ENCODE results near the gene LRRTM1.

Gene LRRTM1, protein sequence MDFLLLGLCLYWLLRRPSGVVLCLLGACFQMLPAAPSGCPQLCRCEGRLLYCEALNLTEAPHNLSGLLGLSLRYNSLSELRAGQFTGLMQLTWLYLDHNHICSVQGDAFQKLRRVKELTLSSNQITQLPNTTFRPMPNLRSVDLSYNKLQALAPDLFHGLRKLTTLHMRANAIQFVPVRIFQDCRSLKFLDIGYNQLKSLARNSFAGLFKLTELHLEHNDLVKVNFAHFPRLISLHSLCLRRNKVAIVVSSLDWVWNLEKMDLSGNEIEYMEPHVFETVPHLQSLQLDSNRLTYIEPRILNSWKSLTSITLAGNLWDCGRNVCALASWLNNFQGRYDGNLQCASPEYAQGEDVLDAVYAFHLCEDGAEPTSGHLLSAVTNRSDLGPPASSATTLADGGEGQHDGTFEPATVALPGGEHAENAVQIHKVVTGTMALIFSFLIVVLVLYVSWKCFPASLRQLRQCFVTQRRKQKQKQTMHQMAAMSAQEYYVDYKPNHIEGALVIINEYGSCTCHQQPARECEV

DNA sequence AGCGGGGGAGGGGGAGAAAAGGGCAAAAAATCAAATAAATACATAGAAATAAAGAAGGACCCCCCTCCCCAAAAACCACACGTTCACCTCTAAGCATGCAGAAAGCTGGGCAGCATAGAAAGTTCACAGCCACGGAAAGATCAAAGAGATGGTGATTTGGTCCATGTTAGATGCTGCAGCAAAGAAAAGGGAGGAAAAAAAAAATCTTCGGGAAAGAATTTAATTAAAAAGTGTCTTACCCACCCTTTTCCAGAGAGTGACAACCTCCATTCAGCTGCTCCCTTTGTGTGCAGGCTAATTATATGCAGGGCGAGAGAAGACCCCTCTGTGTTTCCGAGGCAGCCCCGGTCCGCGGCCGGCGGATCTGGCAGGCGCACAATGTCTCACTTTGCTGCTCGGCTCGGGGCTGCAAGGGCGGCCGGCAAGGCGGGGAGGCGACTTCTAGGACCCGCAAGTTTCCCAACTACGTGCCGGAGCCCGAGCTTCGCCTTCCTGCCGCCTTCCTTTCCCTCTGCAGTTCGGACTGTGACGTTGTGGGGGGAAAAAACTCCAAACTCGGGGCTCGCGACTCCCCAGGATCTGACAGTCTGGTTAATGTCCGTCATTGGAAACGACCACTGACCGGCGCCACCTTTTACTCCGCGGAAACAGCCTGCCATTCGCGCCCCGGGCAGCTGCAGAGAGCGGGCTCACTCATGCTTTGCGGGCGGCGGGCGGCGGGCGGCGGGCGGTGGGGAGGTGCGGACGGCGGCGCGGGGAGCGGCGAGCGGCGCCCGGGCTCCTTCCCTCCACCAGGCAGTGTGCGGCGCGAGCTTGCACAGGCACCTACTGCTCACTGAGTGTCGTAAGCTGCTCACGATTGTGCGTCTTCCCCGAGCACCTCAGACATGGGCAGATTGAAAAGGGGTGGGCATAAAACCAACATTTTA lies at the start of gene LRRTM1:
Gene LRRTM1 (minus strand): TSS at position 844 of the 929 bp plus-strand sequence. CDS start 933 bp downstream, outside the sequence.
- Histone ChIP-seq H3K27ac (ENCODE audit: low read length) (no peak within 1 kb of the TSS), H3K79me2 (ENCODE audit: insufficient read depth, low read length) (no peaks in the 10 kb centered on the region), H3K4me1 (ENCODE audit: insufficient read depth, low read length) (no peaks in the 10 kb centered on the region), H3K27me3 (ENCODE audit: insufficient read depth, low read length, poor library complexity) (no peaks in the 10 kb centered on the region), H3K9me3 (ENCODE audit: insufficient read depth, low read length, severe bottlenecking) (peaks cover 10% of the 10 kb centered on the region), H3K9ac (ENCODE audit: low read depth, low read length) (no peak within 1 kb of the TSS), H3K4me2 (ENCODE audit: insufficient read depth, low read length) (no peak within 1 kb of the TSS), H3K4me3 (ENCODE audit: low read depth in 1 of 2, low read length in 2 of 2) (no peak within 1 kb of the TSS), H4K20me1 (ENCODE audit: insufficient read depth, low read length) (no peaks in the 10 kb centered on the region), H2AFZ (ENCODE audit: low read depth, low read length) (no peak within 1 kb of the TSS), H3K36me3 (ENCODE audit: insufficient read depth, low read length) (no peaks in the 10 kb centered on the region)
- ATAC-seq (ENCODE audit: insufficient read depth, low read depth) (no peak), DNase-seq (no peak)
- TF ChIP-seq CTCF (IDR thresholded peaks at IDR 0.05; ENCODE audit: borderline replicate concordance, extremely low read depth, low read length, poor library complexity, severe bottlenecking) (no peak), EZH2 (IDR thresholded peaks at IDR 0.05; ENCODE audit: borderline replicate concordance, low read depth, low read length, severe bottlenecking) (no peak)

- no peak for DNase-seq
- no peak overlapping the region for H3K27ac ChIP-seq (ENCODE audit: low read length)
Measured at GRCh38 chr2:80351231-80351630, 46.7 kb upstream of the LRRTM1 start.

DNA sequence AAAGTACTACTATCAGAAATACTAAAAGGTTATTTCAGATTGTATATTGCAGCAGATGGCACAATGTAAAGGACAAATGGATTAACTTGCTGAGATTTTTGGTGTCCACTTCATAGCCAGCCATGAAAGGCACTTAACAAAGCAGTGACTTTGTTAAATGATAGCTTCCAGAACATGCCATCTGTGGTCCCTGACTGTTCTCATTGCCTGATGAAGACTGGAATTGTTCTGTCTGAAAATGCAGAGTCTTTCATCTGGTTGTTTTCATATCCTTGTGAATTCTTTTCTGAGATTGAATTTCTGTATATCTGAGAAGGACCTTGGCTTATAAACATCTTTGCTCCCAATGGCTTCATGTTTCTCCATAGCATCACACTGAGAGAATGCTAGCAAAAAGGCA lies 44.4 kb upstream of the LRRTM1 start:
- no peaks in the 10 kb centered on the region for H3K79me2 ChIP-seq (ENCODE audit: insufficient read depth, low read length)
- no peak overlapping the region for H3K9ac ChIP-seq (ENCODE audit: low read depth, low read length)
- H2AFZ ChIP-seq (ENCODE audit: low read depth, low read length): no peak overlapping the region
- DNase-seq: no peak
- no peak overlapping the region for H3K4me3 ChIP-seq (ENCODE audit: low read depth in 1 of 2, low read length in 2 of 2)
- H3K4me1 ChIP-seq (ENCODE audit: insufficient read depth, low read length): no peaks in the 10 kb centered on the region
- no peak overlapping the region for H3K27ac ChIP-seq (ENCODE audit: low read length)
- TF ChIP-seq CTCF (IDR thresholded peaks at IDR 0.05; ENCODE audit: borderline replicate concordance, extremely low read depth, low read length, poor library complexity, severe bottlenecking) (no peak), EZH2 (IDR thresholded peaks at IDR 0.05; ENCODE audit: borderline replicate concordance, low read depth, low read length, severe bottlenecking) (no peak)
- no peaks in the 10 kb centered on the region for H3K36me3 ChIP-seq (ENCODE audit: insufficient read depth, low read length)
- no peaks in the 10 kb centered on the region for H4K20me1 ChIP-seq (ENCODE audit: insufficient read depth, low read length)
- no peaks in the 10 kb centered on the region for H3K27me3 ChIP-seq (ENCODE audit: insufficient read depth, low read length, poor library complexity)
- H3K4me2 ChIP-seq (ENCODE audit: insufficient read depth, low read length): no peak overlapping the region
- no peaks in the 10 kb centered on the region for H3K9me3 ChIP-seq (ENCODE audit: insufficient read depth, low read length, severe bottlenecking)
- ATAC-seq (ENCODE audit: insufficient read depth, low read depth): no peak

More at GRCh38 chr2:80351231-80351630, 46.7 kb upstream of the LRRTM1 start:
- no peak overlapping the region for H3K4me2 ChIP-seq (ENCODE audit: insufficient read depth, low read length)
- no peaks in the 10 kb centered on the region for H3K9me3 ChIP-seq (ENCODE audit: insufficient read depth, low read length, severe bottlenecking)
- no peaks in the 10 kb centered on the region for H3K4me1 ChIP-seq (ENCODE audit: insufficient read depth, low read length)
- H4K20me1 ChIP-seq (ENCODE audit: insufficient read depth, low read length): no peaks in the 10 kb centered on the region
- H3K27me3 ChIP-seq (ENCODE audit: insufficient read depth, low read length, poor library complexity): no peaks in the 10 kb centered on the region
- H2AFZ ChIP-seq (ENCODE audit: low read depth, low read length): no peak overlapping the region
- ATAC-seq (ENCODE audit: insufficient read depth, low read depth): no peak
- no peak for TF ChIP-seq EZH2 (IDR thresholded peaks at IDR 0.05; ENCODE audit: borderline replicate concordance, low read depth, low read length, severe bottlenecking)
- H3K79me2 ChIP-seq (ENCODE audit: insufficient read depth, low read length): no peaks in the 10 kb centered on the region
- no peak overlapping the region for H3K9ac ChIP-seq (ENCODE audit: low read depth, low read length)
- H3K36me3 ChIP-seq (ENCODE audit: insufficient read depth, low read length): no peaks in the 10 kb centered on the region
- H3K4me3 ChIP-seq (ENCODE audit: low read depth in 1 of 2, low read length in 2 of 2): no peak overlapping the region

All from DND-41 (cell line).